A673 (cell line): ENCODE measurements around the gene ASB9.

Source experiments
- CTCF ChIP-seq: fragments of 300-800, 200-600 bp; sonication (generic); conservative IDR thresholded peaks from 2 replicates; pipeline ENCODE4 v1.5.1; 2017; ENCODE audit warnings: low read depth, mild to moderate bottlenecking, antibody characterized with exemption, low read length, moderate library complexity, mixed read lengths
- EZH2 ChIP-seq: fragments of 200-600 bp; sonication (generic); IDR thresholded peaks from 2 replicates; pipeline ENCODE4 v1.6.1; 2017; ENCODE audit warnings: borderline replicate concordance, low read depth, mild to moderate bottlenecking, mixed read lengths, antibody characterized with exemption, low read length; ENCODE audit not compliant: poor library complexity, severe bottlenecking

DNA sequence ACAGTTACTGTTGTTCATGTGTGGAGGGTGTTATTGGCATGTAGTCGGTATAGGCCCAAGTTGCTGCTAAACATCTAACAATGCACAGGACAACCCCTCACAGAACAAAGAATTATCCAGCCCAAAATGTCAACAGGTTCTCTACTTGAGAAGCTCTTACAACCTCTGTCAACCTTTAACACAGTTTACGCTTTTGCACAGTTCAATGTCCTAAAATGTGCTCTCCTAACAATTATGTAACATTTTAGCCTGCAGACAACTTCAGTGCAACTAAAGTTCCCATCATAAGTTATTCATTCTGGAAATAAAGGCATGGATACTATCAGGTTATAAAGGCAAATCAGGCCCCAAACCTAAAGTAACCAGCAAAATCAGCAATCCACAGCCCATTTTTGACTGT, 66.2 kb downstream of the ASB9 start:
- no peak for TF ChIP-seq CTCF
- TF ChIP-seq EZH2 = no peak
